ENCODE results near the gene HLA-DRA. TPM values are rescaled to one million over a fixed set of nuclear protein-coding genes. Genes with fewer than 3 reads are reported as not detected.
"Not testable (repeated sequence)": the region's sequence is repeated elsewhere in the genome, so short reads cannot be mapped to it uniquely, and the experiment has no call there.

Gene HLA-DRA
- total RNA-seq, 1 donor from 2014 or later, result 2.3 TPM

GRCh38 chr6:32459781-32460424 lies 20.2 kb downstream of the HLA-DRA start:
- no peak overlapping the region for H3K9ac ChIP-seq
- H3F3A ChIP-seq (ENCODE audit: low read depth), result no peaks in the 10 kb centered on the region
- H3K4me3 ChIP-seq, result no peak overlapping the region
- no peak overlapping the region for H3K4me3 Mint-ChIP-seq
- no peak overlapping the region for H3K4me2 ChIP-seq
- no peaks in the 10 kb centered on the region for H3K79me2 ChIP-seq (ENCODE audit: low read depth)
- H3K4me1 ChIP-seq, result no peaks in the 10 kb centered on the region
- no peak for DNase-seq (ENCODE audit: low spot score)
- H3K27ac Mint-ChIP-seq, result no peak overlapping the region
- no peaks in the 10 kb centered on the region for H3K36me3 ChIP-seq
- H3K9me3 ChIP-seq (ENCODE audit: low read depth), result no peaks in the 10 kb centered on the region
- no peaks in the 10 kb centered on the region for H3K36me3 Mint-ChIP-seq
- peaks cover 4% of the 10 kb centered on the region for H3K27me3 Mint-ChIP-seq (ENCODE audit: insufficient read depth, low read depth)
- peaks cover 7% of the 10 kb centered on the region for H3K4me1 Mint-ChIP-seq
- no peak overlapping the region for H2AFZ ChIP-seq (replicated peaks)
- no peaks in the 10 kb centered on the region for H4K20me1 ChIP-seq (ENCODE audit: low read depth)
- TF ChIP-seq CTCF (IDR thresholded peaks at IDR 0.05), result no peak
- no peak for TF ChIP-seq EZH2phosphoT487 (IDR thresholded peaks at IDR 0.05)
- TF ChIP-seq EZH2 (IDR thresholded peaks at IDR 0.05), result no peak
- no peak overlapping the region for H3K27ac ChIP-seq
- no peaks in the 10 kb centered on the region for H3K27me3 ChIP-seq
- H3K9me3 Mint-ChIP-seq, result no peaks in the 10 kb centered on the region

- Histone ChIP-seq H3F3A (ENCODE audit: low read depth) (no peaks in the 10 kb centered on the region), H3K4me2 (no peak overlapping the region), H3K27me3 (no peaks in the 10 kb centered on the region), H3K36me3 (no peaks in the 10 kb centered on the region), H3K4me3 (no peak overlapping the region), H3K9me3 (ENCODE audit: low read depth) (no peaks in the 10 kb centered on the region), H3K27ac (no peak overlapping the region), H3K9ac (no peak overlapping the region), H3K4me1 (no peaks in the 10 kb centered on the region), H4K20me1 (ENCODE audit: low read depth) (no peaks in the 10 kb centered on the region), H3K79me2 (ENCODE audit: low read depth) (no peaks in the 10 kb centered on the region), H2AFZ (replicated peaks) (no peak overlapping the region)
- Mint-ChIP-seq H3K36me3 (no peaks in the 10 kb centered on the region), H3K27ac (no peak overlapping the region), H3K4me1 (peaks cover 7% of the 10 kb centered on the region), H3K4me3 (no peak overlapping the region), H3K27me3 (ENCODE audit: insufficient read depth, low read depth) (peaks cover 4% of the 10 kb centered on the region), H3K9me3 (no peaks in the 10 kb centered on the region)
- DNase-seq (ENCODE audit: low spot score), result no peak
- no peak for TF ChIP-seq CTCF (IDR thresholded peaks at IDR 0.05)
- no peak for TF ChIP-seq EZH2phosphoT487 (IDR thresholded peaks at IDR 0.05)
- TF ChIP-seq EZH2 (IDR thresholded peaks at IDR 0.05), result no peak
These were observed 20.8 kb downstream of the HLA-DRA start for GRCh38 chr6:32460528-32460927.

DNA sequence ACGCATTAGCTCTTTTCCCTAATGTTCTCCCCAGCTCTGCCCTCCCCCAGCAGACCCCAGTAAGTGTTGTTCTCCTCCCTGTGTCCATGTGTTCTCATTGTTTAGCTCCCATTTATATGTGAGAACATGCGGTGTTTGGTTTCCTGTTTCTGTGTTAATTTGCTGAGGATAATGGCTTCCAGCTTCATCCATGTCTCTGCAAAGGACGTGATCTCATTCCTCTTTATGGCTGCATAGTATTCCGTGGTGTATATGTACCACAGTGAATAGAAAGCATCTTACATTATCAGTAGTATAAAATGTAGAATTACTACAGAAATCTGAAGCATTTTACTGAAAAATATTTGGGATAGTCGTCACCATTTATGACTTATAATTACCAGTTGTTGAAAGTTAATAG lies 21.8 kb downstream of the HLA-DRA start:
- Histone ChIP-seq H3K36me3 (no peaks in the 10 kb centered on the region), H3K4me2 (no peak overlapping the region), H4K20me1 (ENCODE audit: low read depth) (no peaks in the 10 kb centered on the region), H3K27ac (no peak overlapping the region), H3K79me2 (ENCODE audit: low read depth) (no peaks in the 10 kb centered on the region), H3K9me3 (ENCODE audit: low read depth) (no peaks in the 10 kb centered on the region), H3K4me3 (no peak overlapping the region), H3K4me1 (no peaks in the 10 kb centered on the region), H2AFZ (replicated peaks) (no peak overlapping the region), H3K27me3 (no peaks in the 10 kb centered on the region), H3F3A (ENCODE audit: low read depth) (no peaks in the 10 kb centered on the region), H3K9ac (no peak overlapping the region)
- peaks cover 7% of the 10 kb centered on the region for H3K4me1 Mint-ChIP-seq
- TF ChIP-seq EZH2 (IDR thresholded peaks at IDR 0.05), result no peak
- H3K9me3 Mint-ChIP-seq, result no peaks in the 10 kb centered on the region
- no peak overlapping the region for H3K4me3 Mint-ChIP-seq
- no peaks in the 10 kb centered on the region for H3K36me3 Mint-ChIP-seq
- DNase-seq (ENCODE audit: low spot score), result no peak
- peaks cover 4% of the 10 kb centered on the region for H3K27me3 Mint-ChIP-seq (ENCODE audit: insufficient read depth, low read depth)
- H3K27ac Mint-ChIP-seq, result no peak overlapping the region

- Histone ChIP-seq H3K4me1 (no peaks in the 10 kb centered on the region), H3K4me2 (no peak overlapping the region), H3K36me3 (no peaks in the 10 kb centered on the region), H3K9me3 (ENCODE audit: low read depth) (no peaks in the 10 kb centered on the region), H3K27me3 (no peaks in the 10 kb centered on the region), H3F3A (ENCODE audit: low read depth) (no peaks in the 10 kb centered on the region), H3K9ac (no peak overlapping the region), H4K20me1 (ENCODE audit: low read depth) (no peaks in the 10 kb centered on the region), H2AFZ (replicated peaks) (no peak overlapping the region), H3K27ac (no peak overlapping the region), H3K79me2 (ENCODE audit: low read depth) (no peaks in the 10 kb centered on the region), H3K4me3 (no peak overlapping the region)
- H3K4me1 Mint-ChIP-seq, result peaks cover 7% of the 10 kb centered on the region
- H3K9me3 Mint-ChIP-seq, result no peaks in the 10 kb centered on the region
- DNase-seq (ENCODE audit: low spot score), result peak; percentile 5
- no peak for TF ChIP-seq EZH2 (IDR thresholded peaks at IDR 0.05)
- no peak for TF ChIP-seq EZH2phosphoT487 (IDR thresholded peaks at IDR 0.05)
- TF ChIP-seq CTCF (IDR thresholded peaks at IDR 0.05), result no peak
- H3K27ac Mint-ChIP-seq, result no peak overlapping the region
- H3K36me3 Mint-ChIP-seq, result no peaks in the 10 kb centered on the region
- H3K4me3 Mint-ChIP-seq, result no peak overlapping the region
- H3K27me3 Mint-ChIP-seq (ENCODE audit: insufficient read depth, low read depth), result peaks cover 4% of the 10 kb centered on the region
These were observed 22.9 kb downstream of the HLA-DRA start for GRCh38 chr6:32462609-32463008.

DNA sequence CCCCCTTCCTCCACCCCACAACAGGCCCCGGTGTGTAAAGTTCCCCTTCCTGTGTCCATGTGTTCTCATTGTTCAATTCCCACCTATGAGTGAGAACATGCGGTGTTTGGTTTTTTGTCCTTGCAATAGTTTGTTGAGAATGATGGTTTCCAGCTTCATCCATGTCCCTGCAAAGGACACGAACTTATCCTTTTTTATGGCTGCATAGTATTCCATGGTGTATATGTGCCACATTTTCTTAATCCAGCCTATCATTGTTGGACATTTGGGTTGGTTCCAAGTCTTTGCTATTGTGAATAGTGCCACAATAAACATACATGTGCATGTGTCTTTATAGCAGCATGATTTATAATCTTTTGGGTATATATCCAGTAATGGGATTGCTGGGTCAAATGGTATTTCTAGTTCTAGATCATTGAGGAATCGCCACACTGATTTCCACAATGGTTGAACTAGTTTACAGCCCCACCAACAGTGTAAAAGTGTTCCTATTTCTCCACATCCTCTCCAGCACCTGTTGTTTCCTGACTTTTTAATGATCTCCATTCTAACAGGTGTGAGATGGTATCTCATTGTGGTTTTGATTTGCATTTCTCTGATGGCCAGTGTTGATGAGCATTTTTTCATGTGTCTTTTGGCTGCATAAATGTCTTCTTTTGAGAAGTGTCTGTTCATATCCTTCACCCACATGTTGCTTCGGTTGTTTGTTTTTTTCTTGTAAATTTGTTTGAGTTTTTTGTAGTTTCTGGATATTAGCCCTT lies 28.2 kb downstream of the HLA-DRA start:
- not testable (repeated sequence) for DNase-seq (ENCODE audit: low spot score); H4K20me1 ChIP-seq (ENCODE audit: low read depth); H3K4me3 Mint-ChIP-seq; H3K4me1 Mint-ChIP-seq; H3K4me3 ChIP-seq; H3K27ac ChIP-seq; H3K36me3 Mint-ChIP-seq; H3K27me3 Mint-ChIP-seq (ENCODE audit: insufficient read depth, low read depth); H3F3A ChIP-seq (ENCODE audit: low read depth); H3K4me1 ChIP-seq; H3K79me2 ChIP-seq (ENCODE audit: low read depth); H3K27me3 ChIP-seq; H3K9ac ChIP-seq; H2AFZ ChIP-seq (replicated peaks); H3K36me3 ChIP-seq; H3K27ac Mint-ChIP-seq; H3K9me3 ChIP-seq (ENCODE audit: low read depth); H3K4me2 ChIP-seq; H3K9me3 Mint-ChIP-seq

Data from neural progenitor cell (in vitro differentiated cells).